Measurements from ENCODE around the gene DPF1. TPM values are rescaled to one million over a fixed set of nuclear protein-coding genes. Genes with fewer than 3 reads are reported as not detected.

DPF1 gene
- total and polyA plus RNA-seq, 2 donors (not counting 1 experiment from before 2014, with no cell fraction given), result 0.50 to 1.6 TPM

- Histone ChIP-seq H4K20me1 (ENCODE audit: control insufficient read depth, extremely low read depth, insufficient read depth, low read length) (no peaks in the 10 kb centered on the region), H3K4me3 (replicated peaks in 1 of 4; ENCODE audit: control extremely low read depth in 1 of 4, insufficient read depth in 1 of 4, low read depth in 3 of 4, low read length in 4 of 4) (no peak overlapping the region), H3K79me2 (ENCODE audit: control insufficient read depth, insufficient read depth, low read length) (no peaks in the 10 kb centered on the region), H3K9ac (ENCODE audit: insufficient read depth, low read length) (no peak overlapping the region), H3K9me3 (ENCODE audit: control insufficient read depth, insufficient read depth, low read depth, low read length) (no peaks in the 10 kb centered on the region), H3K4me2 (ENCODE audit: extremely low read depth, insufficient read depth, low read length) (no peak overlapping the region), H3K27ac (ENCODE audit: insufficient read depth, low read length) (no peak overlapping the region), H3K4me1 (ENCODE audit: control insufficient read depth, extremely low read depth, insufficient read depth, low read length) (peaks cover 3% of the 10 kb centered on the region), H2AFZ (ENCODE audit: low read length) (no peak overlapping the region), H3K36me3 (ENCODE audit: control insufficient read depth, insufficient read depth, low read length) (peaks cover 4% of the 10 kb centered on the region), H3K27me3 (ENCODE audit: control insufficient read depth, insufficient read depth, low read length) (no peaks in the 10 kb centered on the region)
- DNase-seq (ENCODE audit: low read depth in 2 of 2), result no peak
- no peak for TF ChIP-seq CTCF (conservative IDR thresholded peaks at IDR 0.05 in 1 of 2, IDR thresholded peaks at IDR 0.05 in 1 of 2; ENCODE audit: low read depth in 1 of 2, low read length in 2 of 2)
- no peak for TF ChIP-seq EZH2 (IDR thresholded peaks at IDR 0.05; ENCODE audit: low read length, missing control alignments)
These were observed 19.3 kb downstream of the DPF1 start for GRCh38 chr19:38204728-38205127.

- H3K36me3 ChIP-seq (ENCODE audit: control insufficient read depth, insufficient read depth, low read length), result peaks cover 4% of the 10 kb centered on the region
- H3K79me2 ChIP-seq (ENCODE audit: control insufficient read depth, insufficient read depth, low read length), result no peaks in the 10 kb centered on the region
- H3K4me3 ChIP-seq (replicated peaks in 1 of 4; ENCODE audit: control extremely low read depth in 1 of 4, insufficient read depth in 1 of 4, low read depth in 3 of 4, low read length in 4 of 4), result no peak overlapping the region
- no peak overlapping the region for H3K27ac ChIP-seq (ENCODE audit: insufficient read depth, low read length)
- no peaks in the 10 kb centered on the region for H4K20me1 ChIP-seq (ENCODE audit: control insufficient read depth, extremely low read depth, insufficient read depth, low read length)
- no peak overlapping the region for H3K9ac ChIP-seq (ENCODE audit: insufficient read depth, low read length)
- no peak for DNase-seq (ENCODE audit: low read depth in 2 of 2)
- no peaks in the 10 kb centered on the region for H3K27me3 ChIP-seq (ENCODE audit: control insufficient read depth, insufficient read depth, low read length)
- no peak overlapping the region for H2AFZ ChIP-seq (ENCODE audit: low read length)
- H3K4me1 ChIP-seq (ENCODE audit: control insufficient read depth, extremely low read depth, insufficient read depth, low read length), result no peaks in the 10 kb centered on the region
- H3K4me2 ChIP-seq (ENCODE audit: extremely low read depth, insufficient read depth, low read length), result no peak overlapping the region
- H3K9me3 ChIP-seq (ENCODE audit: control insufficient read depth, insufficient read depth, low read depth, low read length), result no peaks in the 10 kb centered on the region
- TF ChIP-seq EZH2 (IDR thresholded peaks at IDR 0.05; ENCODE audit: low read length, missing control alignments) (no peak), CTCF (conservative IDR thresholded peaks at IDR 0.05 in 1 of 2, IDR thresholded peaks at IDR 0.05 in 1 of 2; ENCODE audit: low read depth in 1 of 2, low read length in 2 of 2) (no peak)
These were observed 19.9 kb downstream of the DPF1 start for GRCh38 chr19:38204096-38204495.

- no peak for TF ChIP-seq EZH2 (IDR thresholded peaks at IDR 0.05; ENCODE audit: low read length, missing control alignments)
- TF ChIP-seq CTCF (conservative IDR thresholded peaks at IDR 0.05 in 1 of 2, IDR thresholded peaks at IDR 0.05 in 1 of 2; ENCODE audit: low read depth in 1 of 2, low read length in 2 of 2), result no peak
- Histone ChIP-seq H3K27me3 (ENCODE audit: control insufficient read depth, insufficient read depth, low read length) (no peaks in the 10 kb centered on the region), H2AFZ (ENCODE audit: low read length) (no peak overlapping the region), H3K36me3 (ENCODE audit: control insufficient read depth, insufficient read depth, low read length) (peaks cover 6% of the 10 kb centered on the region), H3K4me3 (replicated peaks in 1 of 4; ENCODE audit: control extremely low read depth in 1 of 4, insufficient read depth in 1 of 4, low read depth in 3 of 4, low read length in 4 of 4) (no peak overlapping the region), H3K9ac (ENCODE audit: insufficient read depth, low read length) (no peak overlapping the region), H3K4me1 (ENCODE audit: control insufficient read depth, extremely low read depth, insufficient read depth, low read length) (no peaks in the 10 kb centered on the region), H3K9me3 (ENCODE audit: control insufficient read depth, insufficient read depth, low read depth, low read length) (no peaks in the 10 kb centered on the region), H3K79me2 (ENCODE audit: control insufficient read depth, insufficient read depth, low read length) (no peaks in the 10 kb centered on the region), H3K4me2 (ENCODE audit: extremely low read depth, insufficient read depth, low read length) (no peak overlapping the region), H3K27ac (ENCODE audit: insufficient read depth, low read length) (no peak overlapping the region), H4K20me1 (ENCODE audit: control insufficient read depth, extremely low read depth, insufficient read depth, low read length) (no peaks in the 10 kb centered on the region)
- DNase-seq (ENCODE audit: low read depth in 2 of 2), result no peak
These were observed 20.8 kb downstream of the DPF1 start for GRCh38 chr19:38203197-38203596.
